Karpas-422 (cell line): ENCODE data around the gene TSPAN4. TPM values are rescaled to one million over a fixed set of nuclear protein-coding genes. Genes with fewer than 3 reads are reported as not detected.

Experiments used
- DNase-seq: peaks from one replicate; pipeline ENCODE4 v3.0.0-alpha.2; 2015
- H2AFZ ChIP-seq: fragments of 200-600 bp; sonication (generic); 2 replicates; pipeline ENCODE4 v1.6.1; 2014; ENCODE audit warnings: antibody characterized with exemption, low read length, mixed read lengths
- H3K27ac ChIP-seq: fragments of 200-600 bp; sonication (generic); 2 replicates; pipeline ENCODE4 v1.5.1; 2014; ENCODE audit warnings: mild to moderate bottlenecking, low read length, moderate library complexity
- H3K27me3 ChIP-seq: fragments of 200-600 bp; sonication (generic); 2 replicates; pipeline ENCODE4 v1.6.1; 2014; ENCODE audit warnings: low read length, mixed read lengths
- H3K36me3 ChIP-seq: fragments of 200-600 bp; sonication (generic); 2 replicates; pipeline ENCODE4 v1.6.1; 2014; ENCODE audit warnings: low read length, mixed read lengths; ENCODE audit not compliant: insufficient read depth
- H3K4me1 ChIP-seq: fragments of 200-600 bp; sonication (generic); 2 replicates; pipeline ENCODE4 v1.6.1; 2014; ENCODE audit warnings: mild to moderate bottlenecking, low read length, mixed read lengths
- H3K4me2 ChIP-seq: fragments of 200-600 bp; sonication (generic); 2 replicates; pipeline ENCODE4 v1.6.1; 2014; ENCODE audit warnings: low read length, low read depth, mild to moderate bottlenecking; ENCODE audit not compliant: poor library complexity, severe bottlenecking
- H3K4me3 ChIP-seq: fragments of 200-600 bp; sonication (generic); 2 replicates; pipeline ENCODE4 v1.5.1; 2014; ENCODE audit warnings: mild to moderate bottlenecking, antibody characterized with exemption, low read length, mixed read lengths
- H3K79me2 ChIP-seq: fragments of 200-600 bp; sonication (generic); 2 replicates; pipeline ENCODE4 v1.6.1; 2014; ENCODE audit warnings: mild to moderate bottlenecking, low read length, mixed read lengths
- H3K9ac ChIP-seq: fragments of 200-600 bp; sonication (generic); 2 replicates; pipeline ENCODE4 v1.6.0; 2014; ENCODE audit warnings: low read length
- H3K9me2 ChIP-seq: fragments of 200-600 bp; sonication (generic), shearing (Covaris generic); replicated peaks from 2 replicates; pipeline ENCODE4 v1.6.0; 2014; ENCODE audit warnings: mild to moderate bottlenecking, low read length, moderate library complexity; ENCODE audit not compliant: insufficient read depth
- H3K9me3 ChIP-seq: fragments of 300-700, 200-600 bp; sonication (generic); 2 replicates; pipeline ENCODE4 v1.6.1; 2014; ENCODE audit warnings: low read length, mixed read lengths
- H4K20me1 ChIP-seq: fragments of 200-600 bp; sonication (generic); 2 replicates; pipeline ENCODE4 v1.6.1; 2014; ENCODE audit warnings: mild to moderate bottlenecking, antibody characterized with exemption, low read length, low read depth; ENCODE audit not compliant: insufficient read depth
- small RNA-seq: library from RNA; depleted of rRNA; stranded (forward); fragments of <200 nt; gene quantifications from one replicate; pipeline ENCODE3, GENCODE V24; 2014
- total RNA-seq: library from RNA; depleted of rRNA; stranded (reverse); fragments of >200 nt; shearing (Covaris generic); gene quantifications from 2 replicates; pipeline ENCODE4 v1.2.3, GENCODE V29; 2014; ENCODE audit warnings: low replicate concordance; rRNA removed

The TSPAN4 gene
- total RNA-seq, 1 experiment from 2014 or later: not detected

DNA sequence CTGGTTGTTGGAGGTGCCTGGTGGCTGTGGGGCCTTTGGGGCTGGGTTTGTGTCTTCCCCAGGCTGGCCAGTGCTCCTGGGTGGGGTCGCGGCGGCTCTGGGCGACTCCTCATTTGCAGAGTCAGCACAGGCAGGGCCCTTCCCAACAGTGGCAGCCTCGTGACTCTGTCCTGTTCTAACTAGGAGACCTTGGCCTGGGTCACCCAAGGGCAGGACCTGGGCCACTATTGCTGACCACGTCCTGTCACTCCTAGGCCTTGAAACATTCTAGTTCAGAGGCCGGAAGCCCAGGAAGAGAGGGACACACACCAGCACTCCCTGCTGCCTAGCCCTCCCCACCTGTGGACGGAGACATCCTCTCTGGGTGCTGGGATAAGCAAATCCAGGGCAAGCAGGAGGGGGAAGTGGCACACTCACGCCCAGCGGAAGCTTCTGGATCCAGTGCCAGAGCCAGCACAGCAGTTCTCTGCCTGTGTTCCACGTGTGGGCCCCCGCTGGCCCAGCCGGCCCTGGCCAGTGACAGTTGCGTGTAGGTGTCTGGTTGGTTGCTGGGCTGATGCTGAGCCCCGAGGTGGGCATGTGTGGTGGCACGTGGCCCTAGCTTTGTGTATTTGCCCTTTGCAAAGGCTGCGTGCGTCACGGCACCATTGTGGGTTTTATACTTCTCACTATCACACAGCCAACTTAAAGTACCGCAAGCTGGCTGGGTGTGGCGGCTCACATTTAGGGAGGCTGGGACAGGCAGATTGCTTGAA lies 72.3 kb downstream of the TSPAN4 start:
- Histone ChIP-seq H3K4me1 (peaks cover 8% of the 10 kb centered on the region), H3K27ac (no peak overlapping the region), H2AFZ (no peak overlapping the region), H3K4me3 (no peak overlapping the region), H3K9ac (no peak overlapping the region), H3K9me2 (no peaks in the 10 kb centered on the region), H3K27me3 (no peaks in the 10 kb centered on the region), H3K4me2 (no peak overlapping the region), H4K20me1 (no peaks in the 10 kb centered on the region), H3K9me3 (no peaks in the 10 kb centered on the region), H3K79me2 (peaks cover 7% of the 10 kb centered on the region), H3K36me3 (no peaks in the 10 kb centered on the region)
- DNase-seq: no peak

Small RNA genes lying within 50 kb of the gene (small RNA-seq; reads per million reads assigned to genes)
- gene SNORA52: not detected

Other genes starting within 250 kb of the TSPAN4 start
- 34.6 and 53.5 TPM in 2 replicates for gene IRF7, start 226.9 kb upstream of the TSPAN4 start, total RNA-seq
- gene CDHR5, start 217.9 kb upstream of the TSPAN4 start, total RNA-seq: 0.04 TPM in 1 of 2 replicates, not detected in the other
- gene SCT, start 215.7 kb upstream of the TSPAN4 start, total RNA-seq: not detected in 2 replicates
- not detected in 2 replicates for gene DRD4, start 205.6 kb upstream of the TSPAN4 start, total RNA-seq
- gene DEAF1, start 147.6 kb upstream of the TSPAN4 start, total RNA-seq: 35.9 and 57.3 TPM in 2 replicates
- gene TMEM80, start 147.0 kb upstream of the TSPAN4 start, total RNA-seq: 25.4 and 32.8 TPM in 2 replicates
- 2.3 and 10.4 TPM in 2 replicates for gene EPS8L2, start 136.6 kb upstream of the TSPAN4 start, total RNA-seq
- gene TALDO1, start 95.4 kb upstream of the TSPAN4 start, total RNA-seq: 127 and 177 TPM in 2 replicates
- gene GATD1, start 65.4 kb upstream of the TSPAN4 start, total RNA-seq: 43.6 and 61.0 TPM in 2 replicates
- gene CEND1, start 52.8 kb upstream of the TSPAN4 start, total RNA-seq: 19.8 and 50.0 TPM in 2 replicates
- gene SLC25A22, start 44.6 kb upstream of the TSPAN4 start, total RNA-seq: 9.3 and 23.4 TPM in 2 replicates
- gene PIDD1, start 37.6 kb upstream of the TSPAN4 start, total RNA-seq: 26.2 and 26.6 TPM in 2 replicates
- 774 and 1,042 TPM in 2 replicates for gene RPLP2, start 32.9 kb upstream of the TSPAN4 start, total RNA-seq
- gene PNPLA2, start 23.9 kb upstream of the TSPAN4 start, total RNA-seq: 32.5 and 35.8 TPM in 2 replicates
- gene CRACR2B, start 14.9 kb upstream of the TSPAN4 start, total RNA-seq: 0.48 and 1.5 TPM in 2 replicates
- 8.4 and 10.5 TPM in 2 replicates for gene CD151, start 9.9 kb upstream of the TSPAN4 start, total RNA-seq
- 113 and 203 TPM in 2 replicates for gene POLR2L, start 323 bp upstream of the TSPAN4 start, total RNA-seq
- gene CHID1, start 68.0 kb downstream of the TSPAN4 start, total RNA-seq: 32.8 and 43.7 TPM in 2 replicates
- 20.0 and 34.6 TPM in 2 replicates for gene AP2A2, start 83.0 kb downstream of the TSPAN4 start, total RNA-seq
- gene MUC6, start 193.9 kb downstream of the TSPAN4 start, total RNA-seq: not detected in 2 replicates
- not detected in 2 replicates for gene MUC2, start 232.0 kb downstream of the TSPAN4 start, total RNA-seq